Measurements from ENCODE around the gene AKAP13. TPM values are rescaled to one million over a fixed set of nuclear protein-coding genes. Genes with fewer than 3 reads are reported as not detected.

Gene AKAP13
- total and polyA plus RNA-seq, 2 of the 8 experiments (the other 6 are each of a cell fraction or from before 2014, with no cell fraction given): 14.0 to 46.2 TPM

- no peak for TF ChIP-seq JUN (IDR thresholded peaks at IDR 0.05; ENCODE audit: low read depth, low read length)
Observed at GRCh38 chr15:85676342-85677098, 296.1 kb downstream of the AKAP13 start (continued).

Measured in H1 (cell line).